GM18526 (cell line): ENCODE measurements around the gene SLCO4A1.

Experiments
- POLR2A ChIP-seq: IDR thresholded peaks from 3 replicates; pipeline ENCODE4 v1.6.1; 2011; ENCODE audit not compliant: insufficient read length; ENCODE audit errors: extremely low read depth

SLCO4A1 gene

DNA sequence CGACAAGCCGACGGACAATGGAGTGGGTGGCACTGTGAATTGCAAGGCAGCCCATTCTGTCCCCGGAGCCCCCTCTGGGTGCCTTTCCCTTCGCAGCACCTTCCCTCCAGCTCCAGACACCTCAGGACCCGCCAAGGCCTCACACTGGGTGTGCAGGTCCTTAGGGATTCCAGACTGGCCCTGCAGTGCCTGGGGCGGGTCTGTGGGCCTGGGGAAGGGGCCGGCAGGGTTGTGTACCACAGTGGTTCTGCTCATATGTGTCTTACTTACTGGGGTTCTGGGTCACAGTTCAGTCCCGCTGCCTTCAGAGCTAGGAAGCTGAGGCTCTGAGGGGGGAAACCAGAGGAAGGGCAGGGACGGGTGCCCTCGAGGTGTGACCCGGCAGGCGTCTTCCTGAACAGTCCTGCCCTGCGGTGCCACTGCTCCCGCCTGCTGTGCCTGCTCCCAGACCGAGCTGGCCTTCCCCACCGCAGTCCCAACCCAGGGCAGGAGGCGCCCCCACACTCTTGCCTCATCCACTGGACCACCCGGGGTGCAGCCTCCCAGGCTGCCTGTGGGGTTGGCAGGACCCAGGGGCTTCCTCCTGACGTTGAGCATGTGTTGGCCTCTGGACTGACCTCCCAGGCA is 16.3 kb upstream of the SLCO4A1 start:
- TF ChIP-seq POLR2A, result no peak

DNA sequence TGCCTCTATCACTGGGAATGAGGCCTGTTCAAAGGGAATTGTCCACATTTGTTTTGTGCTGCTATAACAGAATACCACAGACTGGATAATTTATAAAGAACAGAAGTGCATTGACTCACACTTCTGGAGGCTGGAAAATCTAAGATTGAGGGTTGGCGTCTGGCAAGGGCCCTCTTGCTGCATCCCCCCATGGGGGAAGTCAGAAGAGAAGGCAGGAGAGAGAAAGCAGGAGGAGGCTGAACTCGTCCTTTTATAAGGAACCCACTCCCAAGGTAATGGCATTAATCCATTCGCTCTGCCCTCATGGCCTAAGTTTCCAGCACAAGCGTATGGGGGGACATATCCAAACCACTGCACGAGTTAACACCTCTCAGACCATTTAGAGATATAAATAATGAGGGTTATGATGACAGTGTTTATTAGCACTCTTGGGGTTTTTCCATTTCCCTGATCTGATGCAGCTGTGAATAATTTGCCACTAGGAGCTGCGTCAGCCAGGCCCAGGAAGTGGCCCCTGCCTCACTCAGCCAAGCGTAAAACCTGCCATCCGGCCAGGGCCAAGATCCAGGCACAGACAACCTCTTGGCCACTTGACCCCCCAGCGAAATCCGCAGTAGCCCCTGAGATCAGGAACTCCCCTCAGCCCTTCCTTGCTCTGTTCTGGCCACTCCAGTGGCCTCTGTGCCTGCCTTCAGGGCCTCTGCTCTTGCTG is 14.2 kb upstream of the SLCO4A1 start:
- no peak for TF ChIP-seq POLR2A

DNA sequence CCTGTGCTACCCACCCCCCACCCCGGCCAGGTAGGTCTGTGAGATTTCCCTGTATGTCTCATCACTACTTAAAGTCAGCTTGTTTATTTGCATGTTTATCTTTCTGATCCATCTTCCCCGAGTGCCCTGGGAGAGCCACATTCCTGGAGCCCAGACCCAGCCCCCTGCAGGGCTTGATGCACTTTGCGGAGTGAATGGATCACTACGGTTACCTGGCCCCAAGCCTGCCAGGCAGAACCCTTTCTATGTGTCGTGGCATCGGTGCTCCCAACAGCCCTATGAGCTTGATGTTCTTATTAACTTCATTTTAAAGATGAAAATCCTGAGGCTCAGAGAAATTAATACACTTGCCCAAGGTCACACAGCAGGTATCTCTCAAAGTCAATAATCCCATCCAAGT is 13.6 kb upstream of the SLCO4A1 start:
- no peak for TF ChIP-seq POLR2A

- no peak for TF ChIP-seq POLR2A
Measured at GRCh38 chr20:62629864-62630470, 12.3 kb upstream of the SLCO4A1 start.

DNA sequence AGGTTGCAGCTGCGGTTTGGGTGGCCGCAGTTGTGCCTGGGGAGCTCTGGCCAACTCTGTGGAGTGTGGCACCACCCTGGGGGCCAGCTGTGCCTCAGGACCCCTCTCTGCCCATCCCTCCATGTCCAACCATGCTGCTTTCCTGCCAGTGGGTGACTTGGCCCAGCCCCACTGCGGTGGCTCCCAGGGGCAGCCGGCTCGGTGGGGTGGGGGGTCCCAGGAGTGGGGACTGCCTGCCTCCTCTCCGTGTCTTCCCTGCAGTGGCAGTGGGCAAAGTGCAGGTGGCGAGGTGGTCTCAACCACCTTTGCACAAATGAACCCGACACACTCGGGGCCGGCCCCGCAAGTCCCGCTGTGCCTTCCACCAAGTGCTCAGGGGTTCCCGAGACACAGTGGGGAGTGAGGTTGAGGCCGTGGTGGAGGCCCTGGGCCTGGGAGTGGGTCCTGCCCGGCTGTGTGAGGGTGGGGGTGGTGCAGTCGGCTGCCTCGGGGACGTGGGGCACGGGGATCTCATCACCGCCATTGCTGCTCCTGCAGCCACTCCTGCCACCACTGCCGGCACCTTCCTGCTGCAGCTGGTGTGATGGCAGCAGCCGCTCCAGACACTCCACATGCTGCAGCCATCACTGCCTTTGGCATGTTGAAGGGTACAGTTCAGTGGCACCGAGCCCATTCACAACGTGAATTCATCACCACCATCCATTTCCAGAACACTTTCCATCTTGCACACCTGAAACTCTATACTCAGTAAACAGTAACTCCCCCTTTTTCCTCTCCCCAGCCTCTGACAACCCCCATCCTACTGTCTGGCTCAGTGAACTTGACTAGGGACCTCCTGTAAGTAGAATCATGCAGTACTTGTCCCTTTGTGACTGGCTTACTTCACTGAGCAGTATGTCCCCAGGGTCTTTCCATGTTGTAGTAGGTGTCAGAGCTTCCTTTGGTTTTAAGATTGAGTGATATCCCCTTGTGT is 10.7 kb upstream of the SLCO4A1 start:
- no peak for TF ChIP-seq POLR2A

- TF ChIP-seq POLR2A, result no peak
Measured at GRCh38 chr20:62632575-62633090, 9.7 kb upstream of the SLCO4A1 start.

GRCh38 chr20:62633598-62634329 is 8.5 kb upstream of the SLCO4A1 start:
- no peak for TF ChIP-seq POLR2A

GRCh38 chr20:62634330-62634967 is 7.9 kb upstream of the SLCO4A1 start:
- no peak for TF ChIP-seq POLR2A

- TF ChIP-seq POLR2A, result no peak
Measured at GRCh38 chr20:62635232-62635631, 7.1 kb upstream of the SLCO4A1 start.

GRCh38 chr20:62635852-62636251 is 6.5 kb upstream of the SLCO4A1 start:
- no peak for TF ChIP-seq POLR2A

DNA sequence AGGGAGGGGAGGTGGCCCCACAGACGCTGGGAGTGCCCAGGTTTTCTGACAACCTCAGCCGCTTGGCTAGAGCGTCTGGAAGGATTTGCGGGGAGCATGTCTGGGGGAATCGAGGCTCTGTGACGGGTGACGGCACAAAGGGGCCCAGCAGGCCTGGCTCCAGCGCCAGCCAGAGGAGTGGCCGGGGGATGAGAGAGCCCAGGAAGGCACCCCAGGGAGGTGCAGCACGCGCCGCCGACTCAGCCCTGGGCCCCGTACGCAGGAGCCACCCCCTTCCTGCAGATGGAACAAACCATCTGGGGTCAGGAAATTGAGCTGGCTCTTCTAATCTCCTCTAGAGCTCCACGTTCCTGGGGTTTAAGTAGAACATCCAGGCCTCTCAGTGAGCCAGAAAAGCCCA is 5.9 kb upstream of the SLCO4A1 start:
- no peak for TF ChIP-seq POLR2A

DNA sequence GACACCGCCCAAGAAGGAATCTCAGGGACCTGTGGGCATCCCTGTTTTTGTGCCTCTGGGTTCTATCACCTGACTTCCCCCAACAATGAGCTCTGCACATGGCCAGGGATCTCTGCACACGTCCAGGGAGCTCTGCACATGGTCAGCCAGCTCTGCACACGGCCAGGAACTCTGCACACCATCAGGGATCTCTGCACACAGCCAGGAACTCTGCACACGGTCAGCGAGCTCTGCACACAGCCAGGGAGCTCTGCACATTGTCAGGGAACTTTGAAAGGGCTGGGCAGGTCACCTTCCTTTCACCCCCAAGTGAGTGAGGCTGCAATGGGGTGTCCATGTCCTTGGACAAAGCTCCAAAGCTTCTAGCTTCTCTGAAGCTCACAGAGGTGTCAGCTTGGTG is 5.2 kb upstream of the SLCO4A1 start:
- TF ChIP-seq POLR2A, result no peak

DNA sequence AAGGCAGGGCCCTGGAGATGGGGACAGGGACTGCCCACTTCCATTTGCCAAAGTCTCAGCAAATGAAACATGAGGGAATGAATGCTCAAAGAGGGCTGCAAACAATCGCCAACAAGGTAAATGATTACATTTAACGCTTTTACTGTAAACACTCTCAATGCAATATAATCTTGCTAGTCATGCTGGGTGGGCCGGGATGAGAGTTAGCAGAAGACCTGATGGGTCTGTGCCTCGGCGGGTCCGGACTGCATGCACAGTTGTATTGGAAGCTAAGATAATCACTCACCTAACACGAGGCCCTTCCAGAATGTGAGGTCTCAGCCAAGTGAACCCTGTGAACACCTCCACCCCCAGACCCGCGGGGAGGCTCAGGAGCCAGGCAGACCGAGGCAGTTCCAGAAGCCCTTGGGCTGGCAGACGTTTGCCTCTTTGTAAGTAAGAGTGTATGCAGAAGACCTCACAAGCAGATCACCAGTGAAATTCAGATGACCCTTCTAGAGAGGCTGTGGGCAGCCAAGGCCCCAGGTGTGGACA is 4.7 kb upstream of the SLCO4A1 start:
- no peak for TF ChIP-seq POLR2A

DNA sequence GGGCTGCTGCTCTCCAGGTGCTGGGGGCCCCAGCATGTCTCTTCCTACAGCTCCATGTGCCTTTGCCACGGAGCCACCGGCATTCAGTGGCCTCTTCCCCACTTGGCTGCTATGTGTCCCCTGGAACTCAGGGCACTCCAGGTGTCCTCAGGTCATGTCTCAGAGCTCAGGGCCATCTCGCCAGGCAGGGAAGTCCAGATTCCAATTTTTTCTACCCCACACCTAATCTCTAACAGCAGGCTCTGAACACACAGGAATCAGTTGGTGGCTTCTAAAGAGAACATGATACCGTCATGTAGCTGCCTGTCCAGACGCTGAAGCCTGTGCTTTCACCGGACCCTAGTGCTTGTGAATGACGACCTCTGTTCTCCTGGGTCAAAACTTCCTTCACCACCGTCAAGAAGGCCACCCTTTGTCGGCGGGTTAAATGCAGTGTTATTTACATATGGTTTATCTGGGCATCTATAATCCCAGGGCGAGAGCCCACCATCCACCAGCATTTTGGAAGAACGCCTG is 4.2 kb upstream of the SLCO4A1 start:
- no peak for TF ChIP-seq POLR2A
